Measurements from ENCODE around the gene CASP6. TPM values are rescaled to one million over a fixed set of nuclear protein-coding genes. Genes with fewer than 3 reads are reported as not detected.

CASP6 gene
- total and polyA plus RNA-seq, 9 donors: 12.4 to 21.3 (median 16.2) TPM

DNA sequence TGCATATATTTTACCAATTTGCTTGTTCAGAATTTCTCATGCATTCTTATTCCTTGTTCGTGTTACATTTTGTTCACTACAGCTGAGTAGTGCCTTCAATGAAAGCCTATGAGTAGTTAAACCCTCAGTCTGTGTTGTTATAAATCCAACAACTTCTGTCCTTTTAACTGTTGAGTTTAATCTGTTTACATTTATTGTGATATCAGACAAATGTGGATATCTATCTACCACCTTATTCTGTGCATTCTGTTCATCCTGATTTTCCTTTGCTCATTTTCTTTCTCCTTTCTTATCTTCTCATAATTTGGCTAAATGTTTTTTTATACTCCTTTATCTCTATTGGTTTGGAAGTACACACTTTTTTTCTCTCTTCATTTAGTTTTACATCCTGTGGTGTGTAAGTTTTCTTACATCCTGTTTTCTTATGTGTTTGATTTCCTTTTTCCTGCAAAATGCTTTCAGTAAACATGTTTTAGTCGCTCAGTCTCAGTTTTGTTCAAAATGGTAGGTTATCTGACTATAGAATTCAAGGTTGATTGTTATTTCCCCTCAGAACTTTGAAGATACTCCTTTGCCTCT is 54.2 kb downstream of the CASP6 start:
- Histone ChIP-seq H3K4me3 (ENCODE audit: low read length) (no peak overlapping the region), H3K27ac (ENCODE audit: low read length) (no peak overlapping the region), H3K27me3 (ENCODE audit: control insufficient read depth, insufficient read depth, low read length) (no peaks in the 10 kb centered on the region), H3K4me1 (ENCODE audit: control insufficient read depth, insufficient read depth, low read length) (no peaks in the 10 kb centered on the region), H3K36me3 (ENCODE audit: control insufficient read depth, insufficient read depth, low read length) (no peaks in the 10 kb centered on the region), H3K9me3 (replicated peaks; ENCODE audit: control insufficient read depth, low read depth, low read length) (peaks cover 9% of the 10 kb centered on the region)
- no CpG with 5 or more reads among the region's 2 CpGs for WGBS (ENCODE audit: insufficient coverage)
- DNase-seq: no peak

DNA sequence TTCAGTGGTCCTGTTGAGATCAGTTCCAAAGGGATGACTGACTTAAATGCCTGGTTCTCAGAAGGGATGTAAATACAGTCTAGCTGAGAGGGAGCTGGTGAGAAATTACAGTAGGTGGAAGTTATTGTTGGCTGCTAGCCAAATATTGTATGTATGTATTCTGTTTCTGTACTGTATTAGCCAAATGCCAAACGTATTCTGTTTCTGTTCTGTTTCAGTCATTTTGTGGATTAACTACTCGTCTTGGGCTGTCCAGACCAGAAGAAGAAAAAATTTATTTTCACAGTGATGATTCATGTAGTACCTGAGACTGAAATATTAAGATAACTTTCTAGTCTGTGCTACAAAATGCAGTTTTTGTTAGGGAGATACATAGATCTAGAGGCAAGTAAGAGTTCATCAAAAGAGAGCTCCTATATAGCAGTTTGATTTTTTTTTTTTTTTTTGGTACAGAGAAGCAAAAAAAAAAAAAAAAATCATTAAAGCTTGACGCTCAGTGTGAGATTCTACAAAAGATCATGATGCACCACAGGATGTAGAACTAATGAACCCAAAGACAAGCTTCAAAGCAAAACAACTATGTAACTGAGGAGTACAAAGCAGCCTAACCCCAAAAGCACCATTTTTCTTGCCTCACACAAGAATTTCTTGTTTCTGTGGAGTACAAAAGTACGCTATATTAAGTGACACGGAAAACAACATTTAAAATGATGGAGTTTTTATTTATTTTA is 54.8 kb downstream of the CASP6 start:
- WGBS (ENCODE audit: insufficient coverage): no CpG with 5 or more reads among the region's 5 CpGs
- Histone ChIP-seq H3K27me3 (ENCODE audit: control insufficient read depth, insufficient read depth, low read length) (no peaks in the 10 kb centered on the region), H3K4me1 (ENCODE audit: control insufficient read depth, insufficient read depth, low read length) (no peaks in the 10 kb centered on the region), H3K4me3 (ENCODE audit: low read length) (no peak overlapping the region), H3K9me3 (replicated peaks; ENCODE audit: control insufficient read depth, low read depth, low read length) (peaks cover 9% of the 10 kb centered on the region), H3K27ac (ENCODE audit: low read length) (no peak overlapping the region), H3K36me3 (ENCODE audit: control insufficient read depth, insufficient read depth, low read length) (no peaks in the 10 kb centered on the region)
- DNase-seq: peak; percentile 16

DNA sequence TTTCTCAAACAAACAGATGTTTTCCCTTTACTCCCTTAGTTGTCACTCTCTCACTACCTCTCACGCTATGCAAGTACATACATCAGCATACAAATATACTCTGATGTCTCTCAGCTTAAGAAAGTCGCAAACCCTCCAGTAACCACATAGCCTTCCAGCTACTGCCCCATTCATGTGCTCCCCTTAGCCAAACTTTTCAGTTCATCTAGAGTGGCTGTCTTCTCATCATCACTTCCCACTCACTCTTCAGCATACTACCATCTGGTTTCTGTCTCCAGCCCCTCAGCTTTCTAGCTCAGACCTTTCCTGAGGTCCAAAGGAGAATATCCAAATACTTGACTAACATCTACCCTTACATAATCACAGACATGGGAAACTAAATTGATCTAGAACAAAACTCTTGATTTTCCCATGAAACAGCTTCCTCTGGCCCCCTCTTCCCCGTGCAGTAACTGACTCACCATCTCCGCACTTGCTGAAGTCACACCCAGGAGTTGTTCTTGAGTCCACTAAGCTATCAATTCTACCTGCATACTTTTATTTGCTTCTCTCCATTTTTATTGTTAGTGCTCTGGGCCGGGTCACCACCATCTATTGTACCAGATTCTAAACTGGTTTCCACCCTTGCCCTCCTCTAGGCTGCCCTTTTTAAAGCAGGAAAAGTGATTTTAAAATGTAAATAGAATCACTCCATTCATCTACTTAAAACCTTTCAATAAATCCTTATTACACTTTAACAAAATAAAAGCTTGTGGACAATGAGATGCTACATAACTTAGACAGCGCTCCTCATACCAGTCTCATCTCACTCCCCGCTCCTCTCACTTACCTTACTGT is 57.2 kb downstream of the CASP6 start:
- Histone ChIP-seq H3K27ac (ENCODE audit: low read length) (no peak overlapping the region), H3K4me3 (ENCODE audit: low read length) (no peak overlapping the region), H3K9me3 (replicated peaks; ENCODE audit: control insufficient read depth, low read depth, low read length) (no peaks in the 10 kb centered on the region), H3K27me3 (ENCODE audit: control insufficient read depth, insufficient read depth, low read length) (no peaks in the 10 kb centered on the region), H3K36me3 (ENCODE audit: control insufficient read depth, insufficient read depth, low read length) (no peaks in the 10 kb centered on the region), H3K4me1 (ENCODE audit: control insufficient read depth, insufficient read depth, low read length) (no peaks in the 10 kb centered on the region)
- WGBS (ENCODE audit: insufficient coverage): 80% methylated on average over 6 of the region's 7 CpGs
- no peak for DNase-seq

DNA sequence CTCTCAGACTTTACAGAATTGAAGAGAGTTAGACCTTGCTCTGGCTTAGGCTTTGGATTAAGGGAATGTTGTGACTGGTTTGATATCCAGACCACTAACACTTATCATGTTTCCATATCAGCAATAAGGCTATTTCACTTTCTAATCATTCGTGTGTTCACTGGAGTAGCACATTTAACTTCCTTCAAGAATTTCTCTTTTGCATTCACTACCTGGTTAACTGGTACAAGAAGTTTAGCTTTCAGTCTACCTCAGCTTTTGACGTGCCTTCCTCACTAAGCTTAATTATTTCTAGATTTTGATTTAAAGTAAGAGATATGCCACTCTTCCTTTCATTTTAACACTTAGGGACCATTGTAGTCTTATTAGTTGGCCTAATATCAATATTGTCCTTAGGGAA is 62.6 kb downstream of the CASP6 start:
- Histone ChIP-seq H3K4me3 (ENCODE audit: low read length) (no peak overlapping the region), H3K27me3 (ENCODE audit: control insufficient read depth, insufficient read depth, low read length) (no peaks in the 10 kb centered on the region), H3K4me1 (ENCODE audit: control insufficient read depth, insufficient read depth, low read length) (no peaks in the 10 kb centered on the region), H3K36me3 (ENCODE audit: control insufficient read depth, insufficient read depth, low read length) (no peaks in the 10 kb centered on the region), H3K27ac (ENCODE audit: low read length) (no peak overlapping the region), H3K9me3 (replicated peaks; ENCODE audit: control insufficient read depth, low read depth, low read length) (peaks cover 7% of the 10 kb centered on the region)
- no peak for DNase-seq
- WGBS (ENCODE audit: insufficient coverage): 80% methylated on average over 1 of the region's 2 CpGs

Other genes starting within 250 kb of the CASP6 start
- 10.7 TPM for gene MCUB, start 143.2 kb downstream of the CASP6 start, total RNA-seq
- 10 to 100 TPM in 1 of 8 donors, 1 to 10 TPM in 7; 7.4 to 10.8 (median 8.9) TPM for gene MCUB, start 143.2 kb downstream of the CASP6 start, polyA plus RNA-seq (ENCODE audit: insufficient read depth in 1 of 8, insufficient read length in 8 of 8, low replicate concordance in 1 of 8)
- gene PLA2G12A, start 26.6 kb upstream of the CASP6 start, total RNA-seq: 16.4 TPM
- gene PLA2G12A, start 26.6 kb upstream of the CASP6 start, polyA plus RNA-seq (ENCODE audit: insufficient read depth in 1 of 8, insufficient read length in 8 of 8, low replicate concordance in 1 of 8): 10 to 100 TPM in 7 of 8 donors, 1 to 10 TPM in 1; 9.8 to 17.3 (median 13.3) TPM
- gene CFI, start 98.6 kb upstream of the CASP6 start, total RNA-seq: 7.8 TPM
- 10 to 100 TPM in 1 of 8 donors, 1 to 10 TPM in 7; 3.8 to 15.5 (median 6.3) TPM for gene CFI, start 98.6 kb upstream of the CASP6 start, polyA plus RNA-seq (ENCODE audit: insufficient read depth in 1 of 8, insufficient read length in 8 of 8, low replicate concordance in 1 of 8)
- 3.9 TPM for gene GAR1, start 112.3 kb upstream of the CASP6 start, total RNA-seq
- gene GAR1, start 112.3 kb upstream of the CASP6 start, polyA plus RNA-seq (ENCODE audit: insufficient read depth in 1 of 8, insufficient read length in 8 of 8, low replicate concordance in 1 of 8): 10 to 100 TPM; 23.8 to 43.9 (median 35.7) TPM
- 0.18 TPM for gene RRH, start 124.5 kb upstream of the CASP6 start, total RNA-seq
- gene RRH, start 124.5 kb upstream of the CASP6 start, polyA plus RNA-seq (ENCODE audit: insufficient read depth in 1 of 8, insufficient read length in 8 of 8, low replicate concordance in 1 of 8): under 1 TPM; 0.11 to 0.36 (median 0.24) TPM
- gene LRIT3, start 144.7 kb upstream of the CASP6 start, total RNA-seq: 0.09 TPM
- gene LRIT3, start 144.7 kb upstream of the CASP6 start, polyA plus RNA-seq (ENCODE audit: insufficient read depth in 1 of 8, insufficient read length in 8 of 8, low replicate concordance in 1 of 8): under 1 TPM; 0.09 to 0.76 (median 0.26) TPM
- 9.4 TPM for gene EGF, start 209.4 kb upstream of the CASP6 start, total RNA-seq
- 10 to 100 TPM in 2 of 8 donors, 1 to 10 TPM in 6; 1.9 to 13.7 (median 5.9) TPM for gene EGF, start 209.4 kb upstream of the CASP6 start, polyA plus RNA-seq (ENCODE audit: insufficient read depth in 1 of 8, insufficient read length in 8 of 8, low replicate concordance in 1 of 8)